Kidney capillary endothelial cell (primary cell): ENCODE data around the gene KRTAP5-9.
"Not testable (repeated sequence)": the region's sequence is repeated elsewhere in the genome, so short reads cannot be mapped to it uniquely, and the experiment has no call there.

Source experiments
- DNase-seq: peaks from one replicate; pipeline ENCODE4 v3.0.0-alpha.2; 2018; ENCODE audit warnings: low spot score

Gene KRTAP5-9

GRCh38 chr11:71563406-71563805 is 15.2 kb downstream of the KRTAP5-9 start:
- DNase-seq = peak; percentile 44

- no peak for DNase-seq
Measured at GRCh38 chr11:71564430-71564829, 16.2 kb downstream of the KRTAP5-9 start.

GRCh38 chr11:71565263-71565662 is 17.0 kb downstream of the KRTAP5-9 start, which contains the start of gene KRTAP5-10:
Gene KRTAP5-10, plus strand, starts transcription at chr11:71565563. Its CDS starts 25 bp downstream, at chr11:71565588.
- no peak for DNase-seq

- DNase-seq = peak; percentile 36
Measured at GRCh38 chr11:71566081-71566620, 17.9 kb downstream of the KRTAP5-9 start.

GRCh38 chr11:71566626-71567599 is 18.7 kb downstream of the KRTAP5-9 start:
- DNase-seq = peak; percentile 17

- not testable (repeated sequence) for DNase-seq
Measured at GRCh38 chr11:71567633-71568032, 19.4 kb downstream of the KRTAP5-9 start.

GRCh38 chr11:71568704-71569349 is 20.6 kb downstream of the KRTAP5-9 start:
- no peak for DNase-seq

GRCh38 chr11:71571101-71571850 is 23.1 kb downstream of the KRTAP5-9 start:
- DNase-seq = not testable (repeated sequence)

- DNase-seq = no peak
Measured at GRCh38 chr11:71572811-71573210, 24.6 kb downstream of the KRTAP5-9 start.

- DNase-seq = no peak
Measured at GRCh38 chr11:71574418-71574817, 26.2 kb downstream of the KRTAP5-9 start.

- DNase-seq = no peak
Measured at GRCh38 chr11:71575723-71576424, 27.7 kb downstream of the KRTAP5-9 start.

GRCh38 chr11:71576688-71577465 is 28.7 kb downstream of the KRTAP5-9 start:
- DNase-seq = not testable (repeated sequence)

GRCh38 chr11:71577469-71578004 is 29.3 kb downstream of the KRTAP5-9 start:
- no peak for DNase-seq

- DNase-seq = not testable (repeated sequence)
Measured at GRCh38 chr11:71579513-71579912, 31.3 kb downstream of the KRTAP5-9 start.

GRCh38 chr11:71580057-71581003 is 32.1 kb downstream of the KRTAP5-9 start:
- peak; percentile 77 for DNase-seq

- no peak for DNase-seq
Measured at GRCh38 chr11:71581826-71582225, 33.6 kb downstream of the KRTAP5-9 start.

- DNase-seq = no peak
Measured at GRCh38 chr11:71582309-71582895, 34.2 kb downstream of the KRTAP5-9 start, which contains the start of gene KRTAP5-11. Gene KRTAP5-11, minus strand, starts transcription at chr11:71582875. Its CDS starts 38 bp downstream, at chr11:71582837.

GRCh38 chr11:71582969-71583368 is 34.7 kb downstream of the KRTAP5-9 start:
- DNase-seq = not testable (repeated sequence)
